NCI-H82 treated with DMSO at 0.1 percent for 48 hours (cell line): ENCODE measurements around the gene KIF19.

Source experiments
- DNase-seq: peaks from one replicate; lab custom pipeline; 2025; ENCODE audit not compliant: unreplicated experiment; lab: John Stamatoyannopoulos, UW

The KIF19 gene

DNA sequence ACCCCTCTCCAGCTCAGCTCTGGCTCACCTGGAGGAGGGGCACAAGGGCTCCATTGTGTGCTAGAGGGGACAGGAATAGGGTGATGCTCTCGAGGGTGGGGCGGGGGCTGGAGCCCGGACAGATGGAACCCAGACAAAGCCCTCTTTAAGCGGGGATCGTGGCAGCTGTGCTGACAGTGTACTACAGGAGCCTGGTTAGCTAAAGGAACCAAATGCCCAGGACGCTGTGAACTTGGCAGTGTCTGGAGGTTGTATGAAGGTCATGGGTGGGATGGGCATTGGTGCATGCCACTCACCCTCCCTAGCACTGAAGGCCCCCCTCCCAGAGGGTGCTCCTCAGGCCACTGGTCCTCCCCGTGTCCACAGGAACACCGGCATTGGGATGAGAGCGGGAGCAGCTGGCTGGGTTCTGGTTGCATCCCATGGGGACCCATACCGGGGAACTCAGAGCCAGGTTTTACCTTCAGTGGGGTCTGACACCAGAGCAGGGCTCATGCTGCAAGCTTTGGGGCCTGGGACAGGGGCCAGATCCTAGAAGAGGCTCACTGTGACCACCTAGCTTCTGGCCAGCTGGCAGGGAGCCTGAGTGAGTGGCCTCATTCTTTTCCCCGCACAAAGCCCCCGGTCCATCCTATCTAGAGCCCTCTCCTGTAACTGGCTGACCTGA, 11.9 kb downstream of the KIF19 start:
- DNase-seq, result peak; percentile 62

DNA sequence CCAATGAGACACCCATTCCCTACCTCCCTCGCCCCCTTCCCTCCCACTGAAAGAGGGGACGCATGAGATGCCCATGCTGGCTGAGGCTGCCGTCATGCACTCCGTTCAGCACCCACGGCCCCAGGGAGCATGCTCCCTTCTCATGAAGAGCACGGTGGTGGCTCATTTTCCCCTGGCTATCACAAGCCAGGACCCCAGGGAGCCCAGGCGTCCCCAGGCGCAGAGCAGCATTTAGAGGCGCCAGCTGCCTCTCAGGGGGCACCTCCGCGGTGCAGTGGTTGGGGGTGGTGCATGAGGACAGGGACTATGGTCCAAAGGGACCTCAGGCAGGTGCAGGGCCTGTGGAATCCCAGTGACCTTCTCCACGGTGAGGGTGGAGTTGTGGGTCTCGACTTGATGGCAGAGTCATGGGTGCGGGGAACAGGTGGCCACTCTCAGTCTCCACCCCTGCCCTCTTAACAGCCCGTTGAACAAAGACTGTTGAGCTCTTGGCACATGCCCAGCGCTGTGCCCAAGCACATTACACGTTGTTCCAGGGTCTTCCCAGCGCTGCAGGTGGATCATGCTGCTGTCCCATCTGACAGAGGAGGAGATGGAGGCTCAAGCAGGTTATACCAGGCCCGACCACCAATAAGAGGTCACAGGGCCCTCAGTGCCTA, 13.6 kb downstream of the KIF19 start:
- no peak for DNase-seq

DNA sequence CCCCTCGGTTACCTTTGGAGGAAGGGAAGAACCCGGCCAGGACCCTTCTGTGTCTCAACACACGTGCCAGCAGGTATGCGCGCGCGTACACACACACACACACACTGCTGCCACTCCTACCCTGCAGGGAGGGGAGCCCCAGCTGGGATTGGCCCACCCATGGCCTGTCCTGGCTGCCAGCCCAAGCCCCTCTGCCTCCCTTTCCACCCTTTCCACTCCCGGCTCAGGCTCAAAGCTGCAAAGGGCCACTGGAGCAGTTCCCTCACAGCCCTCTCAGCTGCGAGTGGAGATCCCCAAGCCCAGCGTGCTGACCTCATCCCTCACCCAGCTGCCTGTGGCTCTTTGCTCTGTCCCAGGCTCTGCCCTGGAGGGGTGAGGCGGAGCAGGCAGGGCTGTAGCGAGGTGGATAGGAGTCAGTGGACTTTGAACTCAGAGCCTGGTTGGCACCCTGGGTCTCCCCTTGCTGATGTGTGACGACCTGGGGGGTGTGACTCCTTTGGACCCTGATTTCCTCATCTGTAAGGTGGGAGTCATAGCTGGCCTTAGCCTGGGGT, 14.5 kb downstream of the KIF19 start:
- DNase-seq, result no peak

DNA sequence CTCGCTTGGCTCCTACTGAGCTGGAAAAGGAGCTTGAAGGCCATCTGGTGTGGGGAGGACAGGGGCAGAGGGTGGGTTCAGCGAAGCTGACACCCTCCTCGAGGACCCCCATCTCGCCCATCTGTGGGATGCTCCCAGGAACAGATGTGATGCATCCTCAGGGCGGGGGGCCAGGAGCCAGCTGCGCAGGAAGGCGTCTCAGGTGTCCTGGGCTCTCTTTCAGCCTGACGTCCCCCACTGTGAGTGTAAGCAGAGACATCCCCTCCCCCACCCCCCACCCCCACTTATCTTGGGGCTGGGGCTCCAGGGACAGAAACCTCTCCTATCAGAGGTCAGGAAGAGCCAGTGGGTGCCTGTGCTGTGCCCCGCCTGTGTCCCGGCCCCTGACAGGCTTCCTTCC, 16.2 kb downstream of the KIF19 start:
- no peak for DNase-seq

DNA sequence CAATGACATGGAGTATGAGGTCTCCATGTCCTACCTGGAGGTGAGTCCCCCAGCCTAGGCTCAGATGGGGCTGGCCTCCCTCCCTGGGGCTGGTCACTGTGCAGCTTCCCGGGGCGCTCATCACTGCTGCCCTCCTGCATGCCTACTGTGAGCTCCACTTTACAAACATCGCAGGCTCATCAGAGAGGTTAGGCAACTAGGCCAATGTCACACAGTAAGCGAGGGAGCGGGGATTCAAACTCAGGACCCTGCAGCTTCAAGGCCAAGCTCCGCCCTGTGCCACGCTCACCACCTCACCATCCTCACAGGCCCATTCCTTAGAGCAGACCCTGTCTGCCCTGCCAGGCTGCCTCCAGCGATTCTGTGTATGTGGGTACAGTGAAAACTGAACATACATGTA, 17.1 kb downstream of the KIF19 start:
- DNase-seq, result no peak

DNA sequence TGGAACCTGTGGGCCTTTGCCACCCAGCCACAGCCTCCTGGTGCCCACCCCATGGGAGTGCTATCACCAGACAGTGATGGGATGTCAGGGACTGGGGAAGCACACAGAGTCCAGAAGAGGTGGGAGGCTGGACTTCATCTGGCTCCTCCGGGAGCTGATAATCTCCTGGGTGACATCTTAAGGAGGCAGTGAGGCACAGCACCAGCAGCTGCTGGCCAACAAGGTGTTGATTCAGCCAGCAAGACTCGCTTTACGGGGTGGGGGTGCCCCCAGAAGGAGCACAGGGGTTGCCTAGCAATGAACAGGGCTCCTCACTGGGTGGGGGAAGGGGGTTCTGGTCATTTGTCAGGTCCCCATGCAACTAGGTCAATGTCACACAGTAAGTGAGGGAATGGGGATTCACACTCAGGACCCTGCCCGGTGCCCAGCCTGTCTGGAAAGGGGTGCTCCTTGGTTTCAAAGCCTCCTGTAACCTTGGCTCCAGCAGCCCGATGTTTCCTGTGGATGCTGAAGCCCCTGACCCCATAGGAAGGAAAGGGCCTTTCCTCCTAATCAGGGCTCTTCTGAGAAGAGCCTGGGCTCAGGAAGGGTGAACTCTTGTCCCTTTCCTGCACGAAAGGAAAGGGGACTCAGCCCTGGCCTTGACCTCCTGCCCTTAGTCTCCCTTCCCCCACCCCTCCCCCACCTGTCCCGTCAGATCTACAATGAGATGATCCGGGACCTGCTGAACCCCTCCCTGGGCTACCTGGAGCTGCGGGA, 17.7 kb downstream of the KIF19 start:
- no peak for DNase-seq

DNA sequence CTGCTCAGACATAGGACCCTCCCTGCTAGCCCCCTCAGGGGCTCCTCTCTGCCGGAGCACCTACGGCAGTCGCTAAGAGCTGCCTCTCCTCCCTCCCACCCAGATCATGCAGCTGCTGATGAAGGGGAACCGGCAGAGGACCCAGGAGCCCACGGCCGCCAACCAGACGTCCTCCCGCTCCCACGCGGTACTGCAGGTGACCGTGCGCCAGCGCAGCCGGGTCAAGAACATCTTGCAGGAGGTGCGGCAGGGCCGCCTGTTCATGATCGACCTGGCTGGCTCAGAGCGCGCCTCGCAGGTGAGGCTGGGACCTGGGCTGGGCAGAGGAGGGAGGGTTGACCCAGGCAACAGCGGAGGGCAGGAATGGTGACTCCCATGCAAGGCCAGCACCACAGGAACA, 18.6 kb downstream of the KIF19 start:
- no peak for DNase-seq

DNA sequence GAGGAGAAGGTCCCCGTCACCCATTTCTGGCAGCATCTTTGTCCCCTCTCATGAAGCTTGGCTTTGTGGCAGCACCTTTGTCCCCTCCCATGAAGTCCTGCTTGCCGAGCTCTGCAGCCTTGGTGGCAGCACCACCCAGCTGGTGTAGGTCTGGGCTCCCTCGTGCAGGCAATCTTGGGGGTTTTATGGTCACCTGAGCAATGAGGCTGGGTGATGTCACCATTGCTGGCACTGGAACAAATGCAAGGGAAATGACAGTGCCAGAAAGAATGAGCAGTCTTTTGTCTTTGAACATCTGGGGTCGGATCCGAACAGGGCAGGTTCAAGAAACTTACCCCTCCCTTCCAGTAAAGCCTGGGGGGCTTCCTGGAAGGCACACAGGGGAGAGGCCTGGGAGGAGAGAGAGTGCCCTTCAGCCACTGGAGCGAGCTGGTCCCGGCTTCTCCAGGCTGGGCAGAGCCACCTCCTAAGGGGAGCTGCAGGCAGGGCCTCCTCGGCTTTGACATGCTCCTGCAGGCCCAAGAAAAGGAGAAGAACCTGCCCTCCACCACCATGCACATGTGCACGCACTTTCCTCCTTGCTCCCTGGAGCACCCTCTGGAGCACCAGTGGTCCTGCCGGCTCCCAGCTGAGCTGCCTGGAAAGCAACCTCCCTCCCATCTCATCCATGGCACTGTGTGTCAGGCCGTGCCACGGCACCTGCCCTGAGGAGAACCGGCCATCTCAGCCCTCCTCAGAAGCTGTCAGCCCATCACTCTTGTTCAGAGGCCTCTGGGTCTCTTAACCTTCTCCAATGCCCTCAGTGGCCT, 19.6 kb downstream of the KIF19 start:
- DNase-seq, result no peak

DNA sequence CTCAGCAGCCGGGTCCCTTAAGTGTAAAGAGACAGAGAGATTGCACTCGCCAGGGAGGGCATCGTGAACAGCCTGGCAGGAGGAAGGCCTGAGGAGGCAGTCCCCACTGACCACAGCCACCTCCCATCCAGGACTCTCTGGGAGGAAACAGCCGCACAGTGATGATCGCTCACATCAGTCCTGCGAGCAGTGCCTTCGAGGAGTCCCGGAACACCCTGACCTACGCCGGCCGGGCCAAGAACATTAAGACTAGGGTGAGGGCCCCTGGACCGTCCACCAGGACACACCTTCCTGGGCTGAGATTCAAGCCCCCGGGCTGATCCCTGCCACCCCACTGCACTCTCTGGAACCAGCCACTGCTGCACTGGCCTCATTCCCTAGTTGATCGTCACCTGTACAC, 21.6 kb downstream of the KIF19 start:
- DNase-seq, result no peak

DNA sequence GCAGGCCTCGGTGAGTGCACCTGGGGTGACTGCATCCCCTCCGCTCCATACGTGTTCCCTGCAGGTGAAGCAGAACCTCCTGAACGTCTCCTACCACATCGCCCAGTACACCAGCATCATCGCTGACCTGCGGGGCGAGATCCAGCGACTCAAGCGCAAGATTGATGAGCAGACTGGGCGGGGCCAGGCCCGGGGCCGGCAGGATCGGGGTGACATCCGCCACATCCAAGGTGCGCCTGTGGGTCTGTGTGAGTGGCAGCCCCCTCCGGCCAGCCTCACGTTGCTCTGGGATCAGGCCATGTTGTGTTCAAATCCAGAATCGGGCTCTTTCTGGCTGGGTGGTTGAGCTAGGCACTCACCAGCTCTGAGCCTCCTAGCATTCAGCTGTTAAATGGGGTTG, 23.1 kb downstream of the KIF19 start:
- DNase-seq, result no peak

DNA sequence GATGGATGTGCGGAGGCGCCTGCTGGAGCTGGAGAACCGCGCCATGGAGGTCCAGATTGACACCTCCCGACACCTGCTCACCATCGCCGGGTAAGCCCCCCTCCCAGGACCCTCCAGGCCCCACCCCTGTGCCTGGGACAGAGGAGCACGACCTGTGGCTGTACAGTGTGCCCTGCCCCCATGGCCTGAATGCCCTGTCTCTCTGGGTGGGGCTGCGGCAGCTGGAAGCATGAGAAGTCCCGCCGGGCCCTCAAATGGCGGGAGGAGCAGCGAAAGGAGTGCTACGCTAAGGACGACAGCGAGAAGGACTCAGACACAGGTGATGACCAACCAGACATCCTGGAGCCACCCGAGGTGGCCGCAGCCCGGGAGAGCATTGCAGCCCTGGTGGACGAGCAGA, 24.5 kb downstream of the KIF19 start:
- no peak for DNase-seq

DNA sequence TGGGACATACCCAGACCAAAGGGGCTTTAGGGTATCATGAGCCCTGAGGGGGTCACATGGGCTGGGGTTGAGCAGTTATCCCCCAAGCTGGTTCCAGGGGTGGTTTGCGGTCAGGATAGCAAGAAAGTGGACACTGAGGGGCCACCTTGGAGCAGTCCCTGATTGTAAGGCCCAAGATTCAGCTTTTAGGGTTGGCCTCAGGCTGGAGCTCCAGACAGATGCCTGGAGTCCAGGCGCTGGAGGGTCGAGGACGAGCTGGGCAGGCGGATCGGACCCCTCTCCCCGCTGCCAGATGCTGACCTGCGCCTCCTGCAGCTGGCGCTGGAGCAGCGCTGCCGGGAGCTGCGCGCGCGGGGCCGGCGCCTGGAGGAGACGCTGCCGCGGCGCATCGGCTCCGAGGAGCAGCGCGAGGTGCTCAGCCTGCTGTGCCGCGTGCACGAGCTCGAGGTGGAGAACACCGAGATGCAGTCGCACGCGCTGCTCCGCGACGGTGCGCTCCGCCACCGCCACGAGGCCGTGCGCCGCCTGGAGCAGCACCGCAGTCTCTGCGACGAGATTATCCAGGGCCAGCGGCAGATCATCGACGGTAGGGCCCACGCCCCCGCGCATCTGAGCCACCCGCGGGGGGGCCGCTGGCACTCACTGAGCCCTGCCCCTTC, 25.7 kb downstream of the KIF19 start:
- DNase-seq, result no peak

DNA sequence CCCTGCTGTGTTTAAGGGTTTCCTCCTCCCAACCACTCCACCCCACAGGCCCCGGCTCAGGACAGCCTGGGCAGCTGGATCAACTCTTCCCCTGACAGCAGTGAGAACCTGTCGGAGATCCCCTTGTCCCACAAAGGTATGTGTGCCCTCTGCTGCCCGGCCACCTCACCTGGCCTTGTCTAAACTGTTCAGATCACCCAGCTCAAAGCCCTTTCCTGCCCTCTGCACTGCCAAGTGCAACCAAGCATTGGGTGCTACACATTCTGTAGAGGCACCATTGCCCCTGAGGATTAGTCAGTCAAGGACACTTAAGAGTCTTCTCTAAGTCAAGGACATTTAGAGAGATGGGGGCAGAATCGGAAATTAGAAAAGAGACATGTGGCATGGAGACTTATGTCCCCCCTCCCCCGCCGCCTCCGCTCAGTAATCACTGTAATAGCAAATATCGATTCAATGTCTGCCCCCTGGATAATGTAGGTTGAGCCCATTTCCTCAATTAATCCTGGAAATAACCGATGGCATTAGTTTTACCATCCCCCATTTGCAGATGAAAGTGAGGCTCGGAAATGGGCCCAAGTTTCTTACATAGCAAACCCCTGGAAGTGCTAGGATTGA, 27.5 kb downstream of the KIF19 start:
- no peak for DNase-seq

DNA sequence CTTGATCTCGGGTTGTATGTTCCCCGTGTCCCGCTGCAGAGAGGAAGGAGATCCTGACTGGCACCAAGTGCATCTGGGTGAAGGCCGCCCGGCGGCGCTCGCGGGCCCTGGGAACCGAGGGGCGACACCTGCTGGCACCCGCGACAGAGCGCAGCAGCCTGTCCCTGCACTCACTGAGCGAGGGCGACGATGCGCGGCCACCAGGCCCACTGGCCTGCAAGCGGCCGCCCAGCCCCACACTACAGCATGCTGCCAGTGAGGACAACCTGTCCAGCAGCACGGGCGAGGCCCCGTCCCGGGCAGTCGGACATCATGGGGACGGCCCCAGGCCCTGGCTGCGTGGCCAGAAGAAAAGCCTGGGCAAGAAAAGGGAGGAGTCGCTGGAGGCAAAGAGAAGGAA, 28.1 kb downstream of the KIF19 start:
- no peak for DNase-seq

DNA sequence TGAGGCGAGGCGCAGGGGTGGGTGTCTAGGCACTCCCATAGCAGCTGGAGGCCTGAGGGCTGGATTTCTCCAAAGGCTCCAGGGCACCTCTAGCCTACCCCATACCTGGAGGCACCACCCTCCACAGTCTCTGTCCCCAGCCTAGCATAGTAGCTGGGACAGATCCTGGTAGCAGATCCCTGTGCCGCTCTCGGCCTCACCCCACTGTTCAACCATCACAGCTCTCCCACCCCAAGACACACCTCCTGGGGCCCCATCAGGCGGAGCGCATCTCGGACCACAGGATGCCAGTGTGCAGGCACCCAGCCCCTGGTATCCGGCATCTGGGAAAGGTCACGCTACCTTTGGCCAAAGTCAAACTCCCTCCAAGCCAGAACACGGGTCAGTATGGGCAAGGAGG, 28.5 kb downstream of the KIF19 start:
- no peak for DNase-seq

DNA sequence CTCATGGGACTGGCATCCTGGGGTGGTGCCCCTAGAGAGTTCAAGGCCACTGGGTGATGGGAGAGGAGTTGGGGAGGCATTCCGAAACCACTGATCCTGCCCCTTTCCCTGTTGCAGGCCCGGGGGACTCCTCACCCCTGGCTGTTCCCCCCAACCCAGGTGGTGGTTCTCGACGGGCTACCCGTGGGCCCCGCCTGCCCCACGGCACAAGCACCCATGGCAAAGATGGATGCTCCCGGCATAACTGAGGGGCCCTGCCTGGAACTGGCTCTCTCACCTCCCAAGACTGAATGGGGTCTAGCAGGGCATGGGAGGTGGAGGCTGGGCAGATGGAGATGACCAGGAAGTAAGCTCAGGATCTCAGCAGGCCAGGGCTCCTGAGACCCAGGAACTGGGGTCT, 29.0 kb downstream of the KIF19 start:
- no peak for DNase-seq

DNA sequence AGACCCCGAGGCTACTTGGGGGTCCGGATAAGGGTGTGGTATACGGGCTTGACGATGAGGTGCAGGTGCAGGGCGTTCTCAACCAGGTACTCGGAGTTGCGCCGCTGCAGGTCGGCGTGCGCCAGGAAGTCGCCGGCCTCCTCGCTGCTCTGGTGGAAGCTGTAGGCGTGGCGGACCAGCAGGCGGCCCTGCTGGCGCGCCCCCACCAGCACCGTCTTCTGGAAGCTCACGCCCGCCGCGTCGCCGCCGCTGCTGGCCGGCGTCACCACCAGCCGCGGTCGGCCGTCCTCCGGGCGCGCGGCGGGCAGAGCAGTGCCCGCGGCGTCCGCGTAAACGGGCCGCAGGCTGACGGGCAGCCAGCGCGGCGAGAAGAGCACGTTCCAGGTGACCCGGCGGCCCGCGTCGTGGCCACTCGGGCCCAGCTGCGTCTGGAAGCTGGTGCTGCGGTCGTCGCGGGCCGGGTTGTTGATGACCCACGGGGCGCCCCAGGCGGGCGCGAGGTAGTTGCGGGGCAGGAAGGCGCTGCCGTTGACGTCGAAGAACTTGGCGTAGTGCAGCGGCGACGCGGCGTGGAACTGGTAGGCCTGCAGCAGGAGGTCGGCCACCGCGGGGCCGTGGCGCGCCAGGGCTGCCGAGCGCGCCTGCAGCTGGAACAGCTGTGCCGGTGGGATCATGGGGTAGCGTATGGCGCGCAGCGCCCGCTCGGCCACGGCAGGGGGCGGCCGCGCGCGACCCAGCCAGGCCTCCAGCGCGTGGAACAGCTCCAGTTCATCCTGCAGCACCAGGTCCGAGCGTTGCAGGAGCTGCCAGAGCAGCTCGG, 30.8 kb downstream of the KIF19 start:
- no peak for DNase-seq

DNA sequence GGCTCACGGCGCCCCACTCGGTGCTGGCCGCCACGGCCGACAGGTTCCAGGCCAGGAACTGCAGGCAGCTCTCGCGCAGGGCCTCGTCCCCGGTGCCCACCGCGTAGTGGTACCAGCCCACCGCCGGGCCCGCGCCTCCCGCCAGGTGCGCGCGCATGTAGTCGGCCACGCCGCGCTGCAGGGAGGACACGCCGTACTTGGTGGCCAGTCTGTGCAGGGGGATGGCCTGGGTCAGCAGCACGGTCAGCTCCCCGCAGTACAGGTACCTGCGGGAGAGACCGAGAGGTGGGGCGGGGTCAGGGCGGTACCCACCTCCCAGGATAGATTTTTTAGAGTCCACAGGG, 31.4 kb downstream of the KIF19 start:
- DNase-seq, result no peak

DNA sequence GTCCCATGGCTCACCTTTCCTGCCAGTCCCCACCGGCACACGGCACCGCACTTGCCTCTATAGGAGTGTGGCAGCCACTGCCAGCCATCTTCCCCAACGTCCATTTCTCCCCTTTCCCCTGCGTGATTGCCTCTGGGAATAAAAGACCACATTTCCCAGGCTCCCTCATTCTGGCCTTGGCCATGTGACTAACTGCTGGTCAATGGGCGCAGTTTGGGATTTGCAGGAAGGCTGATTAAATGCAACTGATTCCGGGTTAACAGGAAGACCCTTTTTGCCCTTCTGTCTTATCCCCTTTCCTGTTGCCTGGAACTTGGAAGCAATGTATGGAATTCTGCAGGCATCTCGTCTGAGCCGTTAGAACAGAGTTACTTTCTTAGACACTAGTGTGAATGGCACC, 32.7 kb downstream of the KIF19 start:
- no peak for DNase-seq

DNA sequence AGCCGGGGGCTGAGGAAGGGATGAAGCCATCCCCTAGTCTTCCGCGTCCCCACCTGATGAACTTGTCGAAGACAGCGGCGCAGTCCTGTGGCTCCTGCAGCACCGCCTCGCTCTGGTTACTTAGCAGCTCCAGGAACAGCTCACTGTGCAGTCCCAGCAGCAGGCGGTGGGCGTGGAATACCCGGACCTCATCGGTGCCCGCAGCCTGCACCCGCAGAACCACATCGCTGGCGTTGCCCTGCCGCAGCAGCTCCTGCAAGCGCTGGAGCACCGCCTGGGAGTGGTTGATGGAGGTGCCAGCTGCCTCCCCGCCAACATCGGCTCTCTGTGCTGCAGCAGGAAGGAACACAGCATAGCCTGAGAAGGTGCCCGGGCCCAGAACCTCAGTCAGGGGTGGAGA, 33.9 kb downstream of the KIF19 start:
- no peak for DNase-seq
